GM19351 (cell line): ENCODE data around the gene C4orf51.

ENCODE experiments used
- ATAC-seq: cut with Tn5 transposase; IDR thresholded peaks from one replicate; pipeline ENCODE4 v1.9.1; 2021; ENCODE audit warnings: mild to moderate bottlenecking, moderate library complexity; ENCODE audit not compliant: unreplicated experiment

Gene C4orf51

DNA sequence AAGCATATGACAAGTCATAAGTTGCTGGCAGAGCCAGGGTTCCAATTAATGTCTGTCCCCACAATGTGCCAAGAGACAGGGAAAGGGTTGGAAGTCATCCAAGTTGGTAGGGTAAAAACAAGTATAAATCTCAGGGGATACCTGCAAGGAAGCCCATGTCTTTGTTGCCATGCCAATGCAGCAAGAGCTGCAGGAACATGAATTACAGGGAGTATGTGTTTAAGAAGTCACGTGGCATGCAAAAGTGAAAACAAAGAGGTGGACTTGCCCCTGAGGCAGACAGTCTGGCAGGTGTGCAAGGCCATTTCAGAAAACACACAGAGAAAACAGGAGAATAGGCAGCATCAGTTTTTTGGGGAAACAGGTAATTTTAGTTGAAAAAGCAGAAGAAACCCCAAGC is 29.4 kb downstream of the C4orf51 start:
- peak; percentile 36 for ATAC-seq

DNA sequence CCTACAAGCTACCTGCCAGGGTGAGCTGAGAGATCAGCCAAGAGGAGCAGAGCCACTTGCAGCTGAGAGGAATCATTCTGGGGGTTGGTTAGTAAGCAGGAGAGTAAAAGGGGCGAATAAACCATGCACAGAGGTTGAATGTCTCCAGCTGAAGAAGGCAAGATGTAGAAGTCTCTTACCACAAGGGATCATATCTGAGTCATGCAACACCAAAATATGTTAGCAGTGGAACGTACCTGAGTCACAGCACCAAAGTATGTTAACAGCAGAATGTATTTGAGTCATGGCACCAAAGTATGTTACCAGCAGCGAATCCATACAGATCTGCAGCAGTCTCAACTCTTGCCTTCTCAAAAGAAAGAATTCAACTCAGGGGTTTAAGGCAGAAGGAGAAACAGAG is 29.9 kb downstream of the C4orf51 start:
- peak; percentile 66 for ATAC-seq

DNA sequence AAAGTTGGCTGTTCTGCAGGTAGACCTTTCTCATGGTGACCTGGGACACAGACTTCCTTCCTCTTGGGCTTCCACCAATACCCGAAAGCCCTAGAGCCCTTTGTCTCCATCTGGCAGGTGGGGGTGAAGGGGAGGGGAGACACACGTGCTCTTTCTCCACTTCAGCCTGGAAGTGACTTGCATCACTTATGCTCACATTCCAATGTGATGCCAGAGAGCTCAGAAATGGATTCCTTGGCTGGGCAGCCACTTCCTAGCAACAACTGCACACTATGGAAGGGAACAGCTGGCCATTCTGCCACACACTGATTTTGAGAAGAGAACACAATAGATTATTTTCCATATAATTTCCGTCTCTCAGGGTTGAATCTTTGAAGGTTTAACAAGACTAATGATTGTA is 36.3 kb downstream of the C4orf51 start:
- no peak for ATAC-seq

DNA sequence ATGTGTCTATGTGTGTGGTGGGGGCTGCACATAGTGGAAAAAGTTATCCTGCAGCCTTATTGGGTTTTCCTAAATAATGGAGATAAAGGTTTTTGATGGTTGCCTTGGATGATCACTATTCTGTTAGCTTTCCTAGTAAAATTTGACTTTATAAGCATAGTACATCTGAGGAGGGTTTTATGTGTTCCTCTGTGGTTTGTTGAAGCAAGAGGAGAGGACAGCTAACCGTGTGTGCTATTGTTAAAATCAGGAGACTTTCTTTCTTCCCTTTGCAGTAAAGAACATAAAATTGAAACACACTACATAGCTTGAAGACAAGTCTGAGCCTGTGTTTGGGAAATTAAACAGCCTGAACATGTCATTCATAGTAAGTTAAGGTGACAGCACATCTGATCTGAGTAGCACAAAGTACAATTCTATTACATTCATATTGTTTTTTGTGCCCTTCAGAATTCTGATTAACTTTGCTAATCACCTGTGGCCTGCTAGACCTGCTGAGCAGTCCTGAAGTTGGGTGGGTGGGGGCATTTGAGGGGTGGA is 36.8 kb downstream of the C4orf51 start:
- no peak for ATAC-seq

DNA sequence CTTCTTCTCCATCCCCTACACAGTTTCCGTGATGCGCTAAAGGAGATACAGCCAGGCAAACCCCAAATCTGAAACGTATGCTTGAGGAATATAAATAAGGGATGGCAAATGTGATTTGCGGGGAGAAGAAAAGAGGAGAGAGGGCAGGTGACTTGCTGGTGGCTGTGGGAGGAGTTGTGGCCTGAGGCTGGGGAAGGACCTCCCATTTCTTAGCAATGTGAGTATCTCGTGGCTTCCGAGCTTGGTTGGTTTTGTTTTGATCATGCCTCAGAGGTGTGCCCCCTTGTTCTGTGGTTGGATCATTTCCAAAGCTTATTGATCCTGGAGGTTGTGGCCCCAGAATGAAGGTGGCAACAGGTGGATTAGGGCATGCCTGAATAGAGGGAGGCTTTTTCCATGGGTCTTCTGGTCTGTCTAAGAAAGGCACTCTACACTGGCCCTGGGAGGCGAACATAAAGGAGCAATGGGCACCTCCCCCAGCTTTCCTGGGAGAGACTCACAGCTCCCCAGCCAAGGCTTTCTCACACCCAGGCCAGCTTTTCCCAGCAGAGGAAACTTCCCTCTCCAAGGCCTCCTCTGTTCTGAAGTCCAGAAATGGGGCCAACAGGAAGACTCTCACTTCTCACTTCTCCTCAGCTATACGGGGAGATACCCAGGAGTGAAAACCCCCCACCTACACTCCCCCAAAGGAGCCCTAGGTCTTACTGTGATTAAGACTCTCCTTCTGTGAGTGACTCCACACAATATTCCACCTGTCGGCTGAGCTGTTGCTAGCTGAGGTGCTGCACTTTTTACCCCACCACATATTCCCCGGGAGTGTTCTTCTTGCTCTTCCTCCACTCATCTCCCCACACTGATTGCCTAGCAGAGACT is 40.0 kb downstream of the C4orf51 start:
- ATAC-seq = peak; percentile 54

DNA sequence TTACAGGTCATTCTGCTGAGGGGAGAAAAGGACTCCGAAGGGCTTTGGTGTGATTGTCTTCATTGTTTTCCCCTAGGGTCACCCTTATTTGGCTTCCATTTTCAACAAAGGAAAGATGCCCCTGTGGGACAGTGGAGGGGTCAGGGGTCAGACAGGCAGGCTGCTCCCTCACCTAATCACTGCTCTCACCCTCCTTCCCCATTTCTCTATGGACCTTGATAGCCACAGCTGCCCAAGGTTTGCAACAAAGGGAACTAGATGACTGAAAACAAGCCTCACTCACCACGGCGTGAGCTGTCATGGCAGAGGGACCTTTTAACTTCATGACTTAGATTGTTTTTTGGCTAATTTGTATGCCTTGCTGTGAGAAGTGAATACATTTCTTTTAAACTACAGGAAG is 40.7 kb downstream of the C4orf51 start:
- ATAC-seq = peak; percentile 43

DNA sequence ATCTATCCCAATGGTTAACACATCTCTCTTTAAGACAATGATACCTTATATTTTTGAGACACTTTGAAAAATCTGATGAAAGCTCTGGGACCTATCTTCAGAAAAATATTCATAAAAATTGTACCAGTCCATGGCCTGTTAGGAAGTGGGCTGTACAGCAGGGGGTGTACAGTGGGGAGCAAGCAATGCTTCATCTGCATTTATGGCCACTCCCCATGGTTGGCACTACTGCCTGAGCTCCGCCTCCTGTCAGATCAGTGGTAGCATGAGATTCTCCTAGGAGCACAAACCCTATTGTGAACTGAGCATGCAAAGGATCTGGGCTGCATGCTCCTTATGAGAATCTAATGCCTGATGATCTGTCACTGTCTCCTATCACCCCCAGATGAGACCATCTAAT is 42.6 kb downstream of the C4orf51 start:
- no peak for ATAC-seq

DNA sequence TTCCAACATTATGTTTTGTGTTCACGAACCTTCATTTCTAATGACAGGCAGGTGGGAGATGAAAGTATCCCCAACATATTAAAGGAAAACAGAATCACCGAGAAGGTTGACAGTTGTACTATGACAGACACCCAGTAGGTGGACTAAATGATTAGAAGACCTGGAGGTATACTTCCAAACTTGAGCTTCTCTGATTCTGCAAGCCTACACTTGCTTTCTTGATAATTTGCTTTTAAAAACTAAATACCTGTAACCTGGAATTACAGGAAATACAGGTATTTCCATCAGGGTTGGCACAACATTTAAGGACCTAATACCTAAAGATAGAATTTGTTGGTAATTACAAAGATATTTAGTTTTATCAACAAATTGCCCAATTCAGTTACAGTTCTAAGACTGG is 43.4 kb downstream of the C4orf51 start:
- no peak for ATAC-seq

DNA sequence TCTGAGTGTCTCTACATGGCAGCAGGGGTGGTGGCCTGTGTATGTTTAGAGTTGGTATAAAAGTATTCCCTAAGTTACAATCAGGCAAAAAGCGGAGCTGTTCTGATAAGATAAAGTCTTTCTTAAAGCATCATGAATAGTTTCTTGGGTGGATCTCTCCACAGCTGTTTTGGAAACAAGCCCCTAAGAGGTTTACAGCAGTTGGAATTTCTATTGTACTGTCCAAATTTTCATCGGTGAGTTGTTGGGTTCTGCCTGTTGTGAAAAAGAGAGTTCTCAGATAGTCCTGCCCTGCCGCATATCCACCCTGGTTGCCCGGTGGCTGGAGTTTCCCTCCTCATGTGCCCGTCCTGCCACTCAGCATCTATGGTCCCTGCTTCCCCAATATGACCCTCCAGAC is 50.1 kb downstream of the C4orf51 start:
- ATAC-seq = no peak

DNA sequence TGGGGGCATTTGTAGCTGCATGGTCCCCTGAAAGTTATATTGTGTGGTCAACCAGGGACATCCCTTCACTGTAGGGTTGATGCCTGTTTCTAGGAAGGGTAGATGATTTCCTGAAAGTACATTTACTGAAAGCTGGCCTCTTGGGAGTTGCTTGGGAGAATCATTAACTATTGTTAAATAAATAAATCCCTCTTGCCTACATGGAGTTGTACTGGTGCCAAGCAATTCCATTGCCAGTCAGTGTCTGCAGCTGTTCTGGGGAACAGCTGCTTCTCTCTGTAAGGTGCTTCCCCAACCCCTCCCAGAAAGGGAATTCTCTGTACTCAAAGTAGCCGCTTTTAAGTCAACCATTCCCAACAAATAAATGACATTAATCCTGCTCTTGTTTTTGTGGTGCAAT is 51.1 kb downstream of the C4orf51 start:
- no peak for ATAC-seq

DNA sequence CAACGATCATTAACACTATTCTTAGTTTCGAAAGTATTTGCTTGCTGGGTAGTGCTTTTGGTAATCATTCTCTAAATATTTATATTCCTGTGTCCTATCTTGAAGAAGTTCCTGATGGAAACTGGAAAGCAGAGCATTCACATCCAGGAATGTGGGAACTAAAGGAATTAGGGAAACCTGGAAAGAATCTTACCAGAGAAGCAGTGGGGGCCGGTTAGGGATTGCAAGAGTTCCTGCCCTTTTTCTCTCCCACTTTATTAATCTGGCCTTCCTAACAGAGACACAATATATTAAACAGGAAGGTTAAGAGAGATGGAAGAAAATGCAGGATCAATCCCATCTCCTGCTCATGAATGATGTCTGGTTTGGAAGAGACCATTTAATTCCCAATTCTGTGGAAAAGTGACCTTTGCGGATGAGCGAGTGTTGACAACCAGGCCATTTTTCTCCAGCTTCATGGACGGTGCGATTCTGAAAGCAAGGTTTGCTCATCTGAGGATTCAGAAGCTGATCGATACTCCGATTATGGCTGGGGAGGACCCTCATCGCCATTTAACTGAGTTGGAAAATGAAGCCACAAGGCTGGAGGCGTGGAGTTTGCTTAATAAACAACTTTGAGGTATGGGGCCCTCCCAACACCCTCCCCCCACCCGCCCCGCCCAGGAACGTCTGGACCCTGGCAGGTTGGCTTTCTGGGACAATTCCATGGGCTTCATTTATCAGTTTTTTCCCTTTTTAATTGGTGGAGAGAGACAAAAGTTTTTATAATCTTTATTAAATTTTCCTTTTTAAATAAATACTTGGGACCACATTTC is 52.3 kb downstream of the C4orf51 start:
- no peak for ATAC-seq

DNA sequence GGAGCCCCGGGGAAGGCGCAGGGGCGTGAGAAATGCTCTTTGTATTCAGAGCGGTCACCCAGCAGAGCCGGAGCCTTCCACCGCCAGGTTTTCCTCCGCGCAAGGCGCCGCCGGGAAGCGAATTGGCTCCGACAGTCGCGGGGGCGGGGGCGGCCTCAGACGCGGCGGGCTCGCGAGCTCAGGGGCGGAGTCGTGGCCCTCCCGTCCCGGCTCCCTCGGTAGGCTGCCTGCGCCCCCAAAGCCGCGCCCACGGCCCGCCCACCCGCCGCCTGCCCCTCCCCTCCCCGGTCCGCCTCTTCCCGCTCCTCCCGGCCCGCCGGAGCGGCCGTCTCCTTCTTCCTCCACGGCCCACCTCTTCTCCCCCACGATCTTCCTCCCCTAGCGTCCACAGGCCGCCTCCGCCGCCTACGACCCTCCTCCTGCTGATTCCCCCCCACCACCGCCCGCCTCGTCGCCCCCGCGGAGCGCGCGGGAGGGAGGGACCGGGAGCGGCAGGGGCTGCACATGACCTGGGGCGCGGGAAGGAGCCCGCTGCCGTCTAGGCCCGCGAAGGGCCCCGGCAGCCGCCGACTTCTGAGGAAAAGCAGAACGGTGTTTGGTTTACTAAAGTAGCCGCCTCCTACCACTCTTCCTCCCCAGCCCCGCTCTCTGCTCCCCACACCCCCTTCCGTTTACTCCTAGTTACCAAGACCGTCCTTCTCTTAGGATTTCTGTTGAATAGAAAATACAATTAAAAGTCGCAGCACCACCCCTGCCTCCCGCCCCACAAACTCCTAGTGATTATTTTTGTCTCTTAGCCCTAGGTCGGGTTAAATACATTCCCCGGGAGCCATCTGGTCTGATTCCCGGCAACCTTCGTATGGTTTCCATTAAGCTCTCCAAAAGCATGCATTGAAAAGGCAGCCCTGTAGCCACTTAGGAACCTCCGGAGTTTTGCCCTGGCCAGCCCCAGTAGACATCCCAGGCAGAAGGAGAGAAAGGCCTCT is 53.2 kb downstream of the C4orf51 start:
- ATAC-seq = peak; percentile 90

DNA sequence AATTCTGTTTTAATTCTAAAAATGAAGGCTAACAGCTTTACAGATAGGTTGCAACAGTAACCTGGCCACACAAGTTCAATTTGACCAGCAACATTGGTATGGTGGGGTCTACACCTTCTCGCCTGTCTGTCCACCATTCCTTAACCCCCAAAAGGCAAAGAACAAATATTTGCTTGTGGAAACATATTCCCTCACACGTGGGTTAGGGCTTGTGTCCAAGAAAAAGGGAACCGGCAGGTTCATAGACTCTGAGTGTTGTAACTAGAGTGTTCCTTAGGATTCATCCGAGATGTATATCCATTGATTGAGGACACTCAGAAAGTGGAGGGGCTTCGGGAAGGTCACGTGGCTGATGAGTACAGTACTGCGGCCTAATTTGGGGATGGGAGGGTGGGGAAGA is 54.1 kb downstream of the C4orf51 start:
- ATAC-seq = no peak

DNA sequence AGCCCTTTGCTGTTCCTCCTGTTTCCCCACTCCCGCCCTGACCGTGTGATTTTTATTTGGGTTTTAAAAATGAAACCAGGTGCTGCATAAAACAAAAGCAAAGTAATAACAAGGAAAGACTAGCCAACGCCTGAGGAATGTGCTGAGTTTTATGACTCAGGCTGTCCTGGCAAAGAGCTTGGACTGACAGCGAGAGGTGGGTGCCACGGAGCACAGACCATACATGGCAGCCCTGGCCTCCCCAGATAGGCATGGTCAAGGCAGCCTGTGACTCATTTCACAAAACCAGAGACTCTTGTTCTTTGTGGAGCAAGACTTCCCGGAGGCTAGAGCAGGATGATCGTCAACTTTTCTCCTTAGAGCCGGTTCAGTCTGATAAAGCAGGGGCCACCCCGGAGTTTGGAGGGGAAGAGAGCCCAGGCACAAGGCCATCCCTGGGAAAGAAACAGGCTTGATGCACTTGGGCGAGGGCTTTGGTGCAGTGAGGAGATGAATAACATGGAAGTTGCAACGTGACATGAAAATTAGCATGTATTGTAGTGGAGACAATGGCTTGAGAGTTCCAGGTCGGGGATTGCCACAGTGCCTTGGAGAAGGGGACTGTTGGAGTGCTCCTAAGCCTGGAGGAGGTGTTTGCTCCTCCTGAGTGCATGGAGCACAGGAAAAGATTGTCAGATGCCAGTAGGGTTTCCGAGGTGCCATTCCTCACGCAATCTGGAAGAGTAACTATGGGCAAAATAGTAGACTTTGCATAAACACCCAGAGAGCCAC is 54.8 kb downstream of the C4orf51 start:
- ATAC-seq = peak; percentile 36

DNA sequence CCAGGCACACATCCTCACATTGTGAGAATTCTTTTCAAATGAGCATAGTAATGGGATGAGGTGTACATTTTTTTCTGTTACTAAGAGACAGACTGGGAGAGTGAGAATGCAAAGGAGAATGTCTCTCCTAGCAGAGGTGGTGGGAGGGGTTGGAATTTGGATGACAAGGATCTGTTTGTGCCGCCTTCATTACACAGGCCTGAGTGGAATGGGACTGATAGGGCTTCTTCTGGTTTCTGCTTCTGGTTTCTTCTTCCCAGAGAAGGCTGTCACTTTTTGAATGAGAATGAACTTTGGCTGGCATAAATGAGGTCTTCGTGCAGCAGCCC is 55.4 kb downstream of the C4orf51 start:
- ATAC-seq = no peak

DNA sequence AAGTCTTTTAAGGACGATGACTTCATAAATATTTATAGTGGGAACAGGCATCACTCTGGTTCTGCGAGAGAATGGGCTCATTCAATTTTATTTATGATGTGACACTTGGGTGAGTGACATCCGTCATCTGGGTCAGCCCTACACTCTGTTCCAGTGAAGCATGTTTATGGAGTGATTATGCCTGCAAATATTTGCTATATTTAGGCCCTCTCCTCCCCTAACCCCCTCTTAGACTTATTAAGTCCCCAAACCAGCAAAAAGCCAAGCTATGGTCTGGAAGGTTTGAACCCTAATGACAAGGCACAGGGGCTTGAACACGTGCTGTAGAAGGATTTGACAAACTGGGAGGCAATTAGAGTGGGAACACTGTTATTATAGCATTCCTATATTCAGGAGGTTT is 55.9 kb downstream of the C4orf51 start:
- no peak for ATAC-seq

DNA sequence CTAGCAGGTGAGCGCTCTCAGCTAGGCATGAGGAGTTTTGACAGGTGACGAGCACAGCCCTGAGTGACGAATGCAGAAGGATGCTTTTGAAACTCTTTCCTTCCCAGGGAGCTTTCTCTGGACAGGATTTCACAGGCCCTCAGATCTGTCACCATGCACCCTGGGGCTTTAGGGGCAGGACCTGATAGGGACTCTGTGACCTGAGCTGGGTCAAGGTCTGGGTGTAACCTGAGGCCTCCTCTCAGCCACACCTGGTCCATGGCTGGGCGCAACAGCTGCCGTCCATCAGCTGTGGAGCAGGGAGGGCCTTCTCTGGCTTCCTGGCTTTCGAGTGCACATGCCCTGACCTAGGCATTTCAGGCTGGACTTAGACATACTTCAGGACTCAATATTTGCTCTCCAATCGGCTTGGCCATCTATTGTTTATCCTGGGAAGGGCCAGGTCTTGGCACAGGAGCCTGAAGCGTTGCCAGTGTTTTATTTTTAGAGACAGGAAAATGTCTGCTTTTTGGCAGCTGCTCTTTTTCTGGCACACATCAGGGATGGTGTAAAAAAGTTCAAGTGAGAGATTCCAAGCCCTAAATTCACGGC is 56.4 kb downstream of the C4orf51 start:
- no peak for ATAC-seq

DNA sequence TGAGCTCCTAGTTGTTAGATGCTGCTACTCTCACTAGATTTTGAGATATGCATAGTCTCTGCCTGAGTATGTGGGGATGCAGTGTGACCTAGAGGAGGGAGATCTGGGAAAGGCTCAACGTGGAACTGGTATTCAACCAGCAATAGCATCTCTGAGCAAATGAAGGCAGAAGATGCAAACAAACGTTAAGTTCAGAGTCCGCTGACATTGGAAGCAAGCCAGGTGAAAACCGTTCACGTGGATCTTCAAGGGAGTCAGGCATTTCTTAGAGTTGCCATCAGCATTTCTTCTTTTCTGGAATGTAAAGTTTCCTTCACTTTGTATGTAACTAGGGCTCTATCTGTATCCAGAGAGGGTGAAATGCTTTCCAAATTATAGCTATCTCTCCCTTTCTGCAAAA is 59.9 kb downstream of the C4orf51 start:
- ATAC-seq = no peak

DNA sequence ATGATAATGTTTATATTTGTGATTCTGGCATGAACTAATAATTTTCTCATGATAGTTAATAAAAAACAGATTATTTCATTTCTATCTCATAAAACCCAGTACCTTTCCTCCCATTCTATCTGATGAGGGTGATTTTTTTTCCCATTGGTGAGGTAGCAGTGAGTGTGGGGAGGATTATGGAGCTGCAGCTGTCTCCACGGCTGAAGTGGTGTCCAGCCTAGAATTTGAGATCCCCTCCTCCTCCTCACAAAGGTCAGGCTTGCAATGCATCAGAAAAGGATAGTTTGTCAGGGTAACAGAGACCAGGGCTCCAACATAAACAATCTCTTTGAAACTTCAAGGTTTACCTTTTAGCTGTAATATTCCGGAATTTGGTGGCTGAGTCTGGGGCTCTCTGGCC is 60.9 kb downstream of the C4orf51 start:
- ATAC-seq = no peak

DNA sequence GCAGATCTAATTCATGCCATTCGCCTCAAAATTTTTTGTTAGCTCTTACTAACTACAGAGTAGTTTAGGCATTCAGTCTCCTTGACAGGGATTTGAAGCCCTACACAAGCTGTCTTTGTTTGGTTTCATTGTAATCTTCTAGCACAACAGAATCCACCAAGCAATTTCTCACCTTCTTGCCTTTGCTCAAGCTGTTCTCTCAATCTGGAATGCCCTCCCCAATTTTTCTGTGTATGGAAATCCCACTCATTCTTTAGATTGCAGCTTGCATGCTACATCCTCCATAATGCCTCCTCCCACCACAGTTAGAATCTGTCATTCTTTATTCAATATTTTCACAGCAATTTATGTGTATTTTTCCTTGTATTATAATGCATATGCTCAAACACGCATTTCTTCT is 63.7 kb downstream of the C4orf51 start:
- no peak for ATAC-seq
